HG02840 (cell line): ENCODE data around the gene MAGEB4.

Experiments used
- ATAC-seq: cut with Tn5 transposase; IDR thresholded peaks from one replicate; pipeline ENCODE4 v1.9.1; 2021; ENCODE audit warnings: mild to moderate bottlenecking, moderate library complexity, moderate number of reproducible peaks; ENCODE audit not compliant: unreplicated experiment, low FRiP score

MAGEB4 gene

DNA sequence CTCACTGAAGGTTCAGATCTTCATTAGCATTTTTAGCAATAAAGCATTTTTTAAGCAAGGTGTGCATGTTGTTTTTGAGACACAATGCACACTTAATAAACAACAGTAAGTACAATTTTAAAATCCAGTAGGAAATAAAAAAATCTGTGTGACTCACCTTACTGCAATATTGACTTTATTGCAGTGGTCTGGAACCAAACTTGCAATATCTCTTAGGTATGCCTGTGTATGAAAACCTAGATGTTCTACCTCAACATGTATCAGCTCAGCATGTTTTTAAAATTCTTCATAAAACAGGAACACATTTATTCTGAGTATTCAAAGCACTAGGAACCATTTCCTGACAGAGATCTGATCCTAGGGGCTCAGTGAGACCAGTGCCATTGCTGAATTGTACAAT, 40.7 kb downstream of the MAGEB4 start:
- no peak for ATAC-seq

DNA sequence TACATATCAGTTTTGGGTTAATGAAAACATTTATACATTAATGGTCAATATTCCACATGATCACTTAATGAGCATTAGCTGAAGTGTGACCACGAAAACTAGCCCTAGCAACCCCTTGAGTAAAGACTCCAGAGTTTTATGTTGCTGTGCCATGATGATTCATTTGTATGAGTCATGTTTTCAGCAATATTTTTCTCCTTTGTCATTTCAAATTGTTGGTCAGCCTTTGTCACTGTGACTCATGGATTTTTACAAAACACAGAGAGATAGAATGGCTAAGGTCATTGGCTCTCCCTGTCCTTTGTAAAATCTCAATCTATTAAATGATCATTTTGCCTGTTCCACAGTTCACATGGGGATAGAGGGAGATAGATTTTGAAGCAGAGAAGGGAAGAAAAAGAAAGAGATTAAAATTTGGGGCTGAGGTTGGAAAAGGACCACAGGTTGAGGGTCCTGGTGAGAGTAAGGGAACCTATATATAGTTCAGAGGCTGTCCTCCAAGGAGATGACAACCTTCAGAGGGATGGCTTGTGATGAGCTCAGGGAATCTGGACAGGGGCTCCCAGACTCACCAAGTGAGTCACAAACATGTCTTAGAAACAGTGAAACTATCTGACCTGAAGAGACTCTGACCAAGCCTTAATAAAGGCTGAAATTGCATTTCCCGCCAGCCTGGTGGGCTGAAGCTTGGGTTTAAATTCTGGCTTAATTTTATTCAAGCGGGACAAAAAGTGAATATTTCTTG, 41.8 kb downstream of the MAGEB4 start:
- no peak for ATAC-seq
